ENCODE results near the gene PIAS3. TPM values are rescaled to one million over a fixed set of nuclear protein-coding genes. Genes with fewer than 3 reads are reported as not detected.
"Not testable (repeated sequence)": the region's sequence is repeated elsewhere in the genome, so short reads cannot be mapped to it uniquely, and the experiment has no call there.

Gene PIAS3
- total RNA-seq, 1 donor from 2014 or later = 14.6 TPM

- no peak for DNase-seq
- no peaks in the 10 kb centered on the region for H3K27me3 ChIP-seq (ENCODE audit: low read depth)
- no peak overlapping the region for H3K27ac ChIP-seq (replicated peaks)
- no peak overlapping the region for H3K4me3 ChIP-seq
- intact Hi-C loops (cut with micrococcal nuclease) = no loop called here
- H3K9me3 ChIP-seq (replicated peaks) = no peaks in the 10 kb centered on the region
- TF ChIP-seq, protein P1, sequence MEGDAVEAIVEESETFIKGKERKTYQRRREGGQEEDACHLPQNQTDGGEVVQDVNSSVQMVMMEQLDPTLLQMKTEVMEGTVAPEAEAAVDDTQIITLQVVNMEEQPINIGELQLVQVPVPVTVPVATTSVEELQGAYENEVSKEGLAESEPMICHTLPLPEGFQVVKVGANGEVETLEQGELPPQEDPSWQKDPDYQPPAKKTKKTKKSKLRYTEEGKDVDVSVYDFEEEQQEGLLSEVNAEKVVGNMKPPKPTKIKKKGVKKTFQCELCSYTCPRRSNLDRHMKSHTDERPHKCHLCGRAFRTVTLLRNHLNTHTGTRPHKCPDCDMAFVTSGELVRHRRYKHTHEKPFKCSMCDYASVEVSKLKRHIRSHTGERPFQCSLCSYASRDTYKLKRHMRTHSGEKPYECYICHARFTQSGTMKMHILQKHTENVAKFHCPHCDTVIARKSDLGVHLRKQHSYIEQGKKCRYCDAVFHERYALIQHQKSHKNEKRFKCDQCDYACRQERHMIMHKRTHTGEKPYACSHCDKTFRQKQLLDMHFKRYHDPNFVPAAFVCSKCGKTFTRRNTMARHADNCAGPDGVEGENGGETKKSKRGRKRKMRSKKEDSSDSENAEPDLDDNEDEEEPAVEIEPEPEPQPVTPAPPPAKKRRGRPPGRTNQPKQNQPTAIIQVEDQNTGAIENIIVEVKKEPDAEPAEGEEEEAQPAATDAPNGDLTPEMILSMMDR (IDR thresholded peaks at IDR 0.05; ENCODE audit: borderline replicate concordance) = no peak
- peaks cover 77% of the 10 kb centered on the region for H3K36me3 ChIP-seq
- H3K4me1 ChIP-seq = peaks cover 24% of the 10 kb centered on the region
Measured at GRCh38 chr1:145828367-145829026, 30.4 kb downstream of the PIAS3 start.

DNA sequence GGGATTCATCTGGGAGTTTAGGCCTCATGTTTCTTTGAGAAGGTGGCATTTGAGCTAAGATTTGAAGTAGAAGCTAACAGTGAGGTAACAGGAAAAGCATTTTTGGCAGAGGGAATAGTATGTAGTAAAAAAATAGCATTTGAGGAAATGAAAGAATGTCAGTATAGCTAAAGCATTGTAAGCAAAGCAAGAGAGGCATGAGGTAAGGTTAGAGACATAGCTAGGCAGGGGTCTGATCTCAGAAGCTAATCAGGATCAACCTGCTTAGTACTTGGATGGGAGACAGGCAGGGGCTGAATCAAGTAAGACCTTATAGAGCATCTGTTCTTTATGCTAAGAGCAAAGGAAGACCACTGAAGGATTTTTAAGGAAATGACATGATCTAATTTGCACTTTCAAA, 30.9 kb downstream of the PIAS3 start:
- H3K9me3 ChIP-seq (replicated peaks) = no peaks in the 10 kb centered on the region
- peaks cover 72% of the 10 kb centered on the region for H3K36me3 ChIP-seq
- H3K4me3 ChIP-seq = no peak overlapping the region
- peaks cover 24% of the 10 kb centered on the region for H3K4me1 ChIP-seq
- intact Hi-C loops (cut with micrococcal nuclease) = no loop called here
- TF ChIP-seq, protein P1 (IDR thresholded peaks at IDR 0.05; ENCODE audit: borderline replicate concordance) = no peak
- DNase-seq = no peak
- H3K27ac ChIP-seq (replicated peaks) = no peak overlapping the region
- H3K27me3 ChIP-seq (ENCODE audit: low read depth) = no peaks in the 10 kb centered on the region

DNA sequence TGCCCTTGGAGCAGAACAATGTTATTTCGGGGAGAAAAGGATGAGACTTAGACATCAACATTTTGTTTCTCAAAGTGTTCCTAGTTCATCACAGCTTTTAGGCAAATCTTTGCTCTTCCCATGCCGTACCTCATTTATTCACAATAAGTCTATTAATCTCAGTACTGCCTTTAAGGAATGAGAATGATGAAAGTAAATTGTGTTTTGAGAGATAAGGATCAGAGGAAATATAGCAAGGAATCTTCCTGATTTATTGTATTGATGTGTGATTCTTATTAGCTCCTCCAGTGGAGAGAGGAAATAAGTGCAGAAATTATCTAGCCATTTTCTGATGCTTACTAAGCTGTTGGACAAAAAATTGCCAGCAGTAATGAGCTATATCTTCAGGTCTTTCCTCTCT, 32.9 kb downstream of the PIAS3 start:
- Histone ChIP-seq H3K4me3 (no peak overlapping the region), H3K36me3 (peaks cover 53% of the 10 kb centered on the region), H3K4me1 (peaks cover 28% of the 10 kb centered on the region), H3K27me3 (ENCODE audit: low read depth) (no peaks in the 10 kb centered on the region), H3K27ac (replicated peaks) (no peak overlapping the region), H3K9me3 (replicated peaks) (no peaks in the 10 kb centered on the region)
- intact Hi-C loops (cut with micrococcal nuclease) = no loop called here
- TF ChIP-seq, protein P1 (IDR thresholded peaks at IDR 0.05; ENCODE audit: borderline replicate concordance) = no peak
- no peak for DNase-seq

DNA sequence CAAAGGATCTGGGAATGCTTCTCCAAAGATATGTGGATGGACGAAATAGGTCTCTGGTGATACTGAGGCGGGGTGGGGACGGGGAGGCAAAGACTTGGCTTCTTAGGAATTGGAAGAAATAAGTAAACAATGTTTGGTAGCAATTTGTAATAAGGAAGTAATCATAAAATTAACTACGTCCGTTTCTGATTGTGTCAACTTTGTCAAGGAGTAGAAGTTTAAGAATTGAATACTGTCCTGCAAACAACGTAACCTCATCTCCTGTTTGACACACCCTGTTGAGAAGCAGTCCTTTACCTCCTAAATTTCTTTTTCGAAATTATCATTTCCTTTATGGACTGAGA, 34.4 kb downstream of the PIAS3 start:
- TF ChIP-seq, protein P1 (IDR thresholded peaks at IDR 0.05; ENCODE audit: borderline replicate concordance) = no peak
- intact Hi-C loops (cut with micrococcal nuclease) = no loop called here
- H3K9me3 ChIP-seq (replicated peaks) = no peaks in the 10 kb centered on the region

GRCh38 chr1:145823565-145824498, 35.0 kb downstream of the PIAS3 start, which contains the start of the genes POLR3C and RNF115:
POLR3C (plus strand) TSS chr1:145824200; CDS start chr1:145825777, 1,577 bp downstream.
RNF115 (minus strand) TSS chr1:145824095; CDS start chr1:145823873, 222 bp downstream.
- peaks cover 31% of the 10 kb centered on the region for H3K36me3 ChIP-seq
- peak within 1 kb of the TSS; percentile 80 for H3K4me3 ChIP-seq
- H3K4me1 ChIP-seq = peaks cover 28% of the 10 kb centered on the region
- no peaks in the 10 kb centered on the region for H3K27me3 ChIP-seq (ENCODE audit: low read depth)
- TF ChIP-seq, protein P1 (IDR thresholded peaks at IDR 0.05; ENCODE audit: borderline replicate concordance) = no peak
- intact Hi-C loops (cut with micrococcal nuclease) = no loop called here
- H3K9me3 ChIP-seq (replicated peaks) = no peaks in the 10 kb centered on the region
- peak; percentile 93 for DNase-seq
- peak within 1 kb of the TSS; percentile 97 for H3K27ac ChIP-seq (replicated peaks)

More for the DNA sequence above, 34.4 kb downstream of the PIAS3 start:
- Histone ChIP-seq H3K4me1 (peaks cover 28% of the 10 kb centered on the region), H3K36me3 (peaks cover 37% of the 10 kb centered on the region), H3K4me3 (peak overlapping the region; percentile 80), H3K27me3 (ENCODE audit: low read depth) (no peaks in the 10 kb centered on the region), H3K27ac (replicated peaks) (peak overlapping the region; percentile 97)
- no peak for DNase-seq

- H3K9me3 ChIP-seq (replicated peaks); H3K4me3 ChIP-seq; H3K27me3 ChIP-seq (ENCODE audit: low read depth); intact Hi-C loops (cut with micrococcal nuclease); DNase-seq; H3K27ac ChIP-seq (replicated peaks): not testable (repeated sequence)
- H3K4me1 ChIP-seq = peaks cover 28% of the 10 kb centered on the region
- H3K36me3 ChIP-seq = peaks cover 21% of the 10 kb centered on the region
Measured at GRCh38 chr1:145822779-145823331, 36.0 kb downstream of the PIAS3 start.

- H3K36me3 ChIP-seq; H3K4me3 ChIP-seq; H3K27me3 ChIP-seq (ENCODE audit: low read depth); H3K27ac ChIP-seq (replicated peaks); intact Hi-C loops (cut with micrococcal nuclease); H3K9me3 ChIP-seq (replicated peaks); DNase-seq; H3K4me1 ChIP-seq: not testable (repeated sequence)
Measured at GRCh38 chr1:145818095-145818494, 40.8 kb downstream of the PIAS3 start.

Measured in left ventricle myocardium inferior (tissue), 1 donor.